Loucy (cell line): Measurements from ENCODE around the gene ENOX1.

Experiments used
- CTCF ChIP-seq: fragments of 200-600 bp; sonication (generic); conservative IDR thresholded peaks from 2 replicates; pipeline ENCODE4 v1.5.1; 2014; ENCODE audit warnings: mild to moderate bottlenecking, antibody characterized with exemption, low read length
- EZH2phosphoT487 ChIP-seq: fragments of 200-600 bp; IDR thresholded peaks from 2 replicates; pipeline ENCODE4 v1.6.1; 2018; ENCODE audit warnings: antibody characterized with exemption, mild to moderate bottlenecking, moderate library complexity, borderline replicate concordance

GRCh38 chr13:43343645-43344044 lies 443.1 kb downstream of the ENOX1 start:
- no peak for TF ChIP-seq CTCF
- no peak for TF ChIP-seq EZH2phosphoT487
